HepG2 (cell line): ENCODE measurements around the gene DNAL4. TPM values are rescaled to one million over a fixed set of nuclear protein-coding genes. Genes with fewer than 3 reads are reported as not detected.

Experiments
- ATAC-seq: fragments of 200-7000 bp; cut with Tn5 transposase; 3 replicates; pipeline ENCODE4 v1.9.1; 2020; ENCODE audit warnings: mild to moderate bottlenecking, moderate library complexity
- BruUV-seq: library from RNA; stranded (reverse); fragments of 400-500 nt; replicated peaks from 2 replicates; lab custom pipeline; 2021; lab: Mats Ljungman, UMichigan
- CTCF ChIA-PET: fragments of 300-600 bp; formaldehyde crosslinking; extraction: SDS; loops from one replicate; lab custom pipeline; 2021; ENCODE audit warnings: low total read pairs, inconsistent platforms, low intra/inter-chr PET ratio; lab: Yijun Ruan, JAX
- POLR2A ChIA-PET: fragments of 350-600 bp; sonication (Branson Sonifier 250); formaldehyde crosslinking; loops from one replicate; lab custom pipeline; 2020; ENCODE audit warnings: antibody characterized with exemption, inconsistent platforms; lab: Yijun Ruan, JAX
- DNase-seq: peaks from one replicate; pipeline ENCODE4 v3.0.0-alpha.2; 2015; ENCODE audit warnings: low spot score
- FAIRE-seq: peaks from 3 replicates; lab custom pipeline; 2011; peaks lifted over from hg19 to GRCh38; lab: Jason Lieb, UNC
- H2AFZ ChIP-seq: one replicate; pipeline ENCODE4 v1.6.1; 2011; ENCODE audit warnings: low read length, inconsistent platforms
- H3K27ac ChIP-seq: fragments of 300-600 bp; 3 replicates; pipeline ENCODE4 v1.8.0; 2011; ENCODE audit warnings: mixed run types, mild to moderate bottlenecking, mixed read lengths, low read length, inconsistent platforms; ENCODE audit not compliant: insufficient read depth; ENCODE audit errors: extremely low read length
- H3K27me3 ChIP-seq, 2 experiments: fragments of 200-600 bp in 1 of 2; 2 replicates in 1 of 2; 3 replicates in 1 of 2; pipeline versions ENCODE4 v1.6.0 to v1.8.0; 2011; ENCODE audit warnings: low read length in 2 of 2, mild to moderate bottlenecking in 2 of 2, moderate library complexity in 2 of 2, inconsistent platforms in 1 of 2; ENCODE audit not compliant: insufficient read depth in 2 of 2, control insufficient read depth in 1 of 2
- H3K36me3 ChIP-seq, 2 experiments: fragments of 200-600 bp in 1 of 2; replicated peaks in 1 of 2; 2 replicates in 1 of 2; 3 replicates in 1 of 2; pipeline versions ENCODE4 v1.5.1 to v1.8.0; 2011; ENCODE audit warnings: low read length in 2 of 2, inconsistent platforms in 1 of 2; ENCODE audit not compliant: insufficient read depth in 2 of 2, control insufficient read depth in 1 of 2
- H3K4me1 ChIP-seq: 2 replicates; pipeline ENCODE4 v1.5.1; 2012; ENCODE audit warnings: low read length, inconsistent platforms; ENCODE audit not compliant: insufficient read depth
- H3K4me2 ChIP-seq: 2 replicates; pipeline ENCODE4 v1.6.0; 2011; ENCODE audit warnings: low read depth, low read length, inconsistent platforms
- H3K4me3 ChIP-seq, 3 experiments: fragments of 200-600 bp in 1 of 3; sonication (generic), shearing (Covaris generic) in 1 of 3; replicated peaks in 1 of 3; 2 replicates each; pipeline ENCODE4 v1.5.1; 2011 to 2016; ENCODE audit warnings: low read length in 3 of 3, inconsistent platforms in 2 of 3, low read depth in 2 of 3, mild to moderate bottlenecking in 2 of 3, control low read depth in 1 of 3, mixed read lengths in 1 of 3; ENCODE audit not compliant: insufficient read depth in 1 of 3
- H3K79me2 ChIP-seq: one replicate; pipeline ENCODE4 v1.6.1; 2011; ENCODE audit warnings: low read length, inconsistent platforms; ENCODE audit not compliant: insufficient read depth
- H3K9ac ChIP-seq: 2 replicates; pipeline ENCODE4 v1.6.0; 2011; ENCODE audit warnings: mild to moderate bottlenecking, low read depth, low read length, inconsistent platforms; ENCODE audit not compliant: insufficient read depth
- H3K9me3 ChIP-seq: 2 replicates; pipeline ENCODE4 v1.5.1; 2012; ENCODE audit warnings: mild to moderate bottlenecking, low read length
- H4K20me1 ChIP-seq: 2 replicates; pipeline ENCODE4 v1.6.0; 2011; ENCODE audit warnings: inconsistent platforms, mild to moderate bottlenecking, low read length, moderate library complexity; ENCODE audit not compliant: insufficient read depth
- ADNP ChIP-seq: sonication (generic); formaldehyde crosslinking; IDR thresholded peaks from 2 replicates; pipeline ENCODE4 v1.4.0; 2020; ENCODE audit warnings: missing genetic modification reagents
- BCLAF1 ChIP-seq: fragments of 450-650 bp; IDR thresholded peaks from 2 replicates; pipeline ENCODE4 v1.6.1; 2017; ENCODE audit warnings: mild to moderate bottlenecking
- GMEB2 ChIP-seq: IDR thresholded peaks from 2 replicates; pipeline ENCODE4 v1.6.1; 2016; ENCODE audit warnings: missing biosample characterization, missing genetic modification reagents, low read depth
- KLF6 ChIP-seq: IDR thresholded peaks from 2 replicates; pipeline ENCODE4 v1.8.0; 2016; ENCODE audit warnings: missing biosample characterization, missing genetic modification reagents
- POLR2A ChIP-seq, 2 experiments: IDR thresholded peaks; 2 replicates each; pipeline ENCODE4 v1.6.1; 2011; ENCODE audit warnings: low read depth in 2 of 2, low read length in 2 of 2, mild to moderate bottlenecking in 1 of 2, moderate library complexity in 1 of 2; ENCODE audit not compliant: insufficient read depth in 1 of 2
- POLR2AphosphoS2 ChIP-seq: IDR thresholded peaks from 2 replicates; pipeline ENCODE4 v1.6.1; 2011; ENCODE audit warnings: low read depth, low read length, improper control_type of control experiment
- ZBTB37 ChIP-seq: sonication (generic); formaldehyde crosslinking; IDR thresholded peaks from 2 replicates; pipeline ENCODE4 v1.4.0; 2020; ENCODE audit warnings: mild to moderate bottlenecking, missing genetic modification reagents
- ZBTB49 ChIP-seq: sonication (generic); formaldehyde crosslinking; IDR thresholded peaks from 2 replicates; pipeline ENCODE4 v1.4.0; 2020; ENCODE audit warnings: missing genetic modification reagents, borderline replicate concordance
- ZNF263 ChIP-seq: sonication (generic); formaldehyde crosslinking; IDR thresholded peaks from 2 replicates; pipeline ENCODE4 v1.4.0; 2020; ENCODE audit warnings: missing genetic modification reagents
- ZNF276 ChIP-seq: sonication (generic); formaldehyde crosslinking; IDR thresholded peaks from 2 replicates; pipeline ENCODE4 v1.4.0; 2020; ENCODE audit warnings: mild to moderate bottlenecking, low read depth, missing genetic modification reagents
- ZNF3 ChIP-seq: IDR thresholded peaks from 2 replicates; pipeline ENCODE4 v1.7.0; 2017; ENCODE audit warnings: inconsistent platforms
- ZNF431 ChIP-seq: sonication (generic); formaldehyde crosslinking; IDR thresholded peaks from 2 replicates; pipeline ENCODE4 v1.9.0; 2022; ENCODE audit warnings: missing genetic modification reagents, low read depth, mild to moderate bottlenecking, borderline replicate concordance
- WGBS: methylation state at CpG from one replicate; pipeline ENCODE4 v1.1.6; 2017; ENCODE audit warnings: low lambda C conversion rate; 5-methylcytosine and 5-hydroxymethylcytosine counted together
- in situ Hi-C: cut with HindIII; loops from 2 replicates; pipeline ENCODE4 v1.10.0; 2017; ENCODE audit warnings: low pct_unique_long_range_greater_than_20kb; ENCODE audit not compliant: extremely low pct_ligation_motif_present
- intact Hi-C: fragments of 100-400 bp; cut with micrococcal nuclease; formaldehyde crosslinking; loops from one replicate; pipeline ENCODE4 v1.10.0; 2022; ENCODE audit not compliant: unreplicated experiment
- polyA plus RNA-seq, 8 experiments: library from polyadenylated mRNA; depleted of rRNA in 3 of 8; stranded (reverse) in 7 of 8; unstranded in 1 of 8; fragments of >200 nt; fragmentation: Illumina TruSeq in 4 of 8; extraction: Trizol in 4 of 8; gene quantifications; 2 replicates each; pipeline versions ENCODE4 v1.2.1 to v1.2.3, GENCODE V29; 2011 to 2016; ENCODE audit warnings: low read depth in 4 of 8, missing spikeins in 1 of 8, mixed read lengths in 1 of 8; ENCODE audit not compliant: insufficient read depth in 1 of 8
- total RNA-seq, 5 experiments: library from RNA; depleted of rRNA; stranded (reverse); fragments of >200 nt; fragmentation: Illumina TruSeq; extraction: Trizol; gene quantifications; 2 replicates each; pipeline ENCODE4 v1.2.3, GENCODE V29; 2016; ENCODE audit warnings: low read depth in 1 of 5

Gene DNAL4
- total and polyA plus RNA-seq, 2 of the 13 experiments (the other 11 are each of a cell fraction or from before 2014, with no cell fraction given) = 8.0 to 10.7 TPM

GRCh38 chr22:38760477-38761201, 33.3 kb downstream of the DNAL4 start (continued):
- no peak for TF ChIP-seq GMEB2 (CRISPR knock-in tag)
- TF ChIP-seq, all 625 proteins: peak for 5

GRCh38 chr22:38759005-38759404, 34.9 kb downstream of the DNAL4 start:
- intact Hi-C loops = no loop called here
- Histone ChIP-seq H4K20me1 (no peaks in the 10 kb centered on the region), H3K9ac (no peak overlapping the region), H3K4me3 (no peak overlapping the region), H3K4me1 (peaks cover 74% of the 10 kb centered on the region), H2AFZ (no peak overlapping the region), H3K79me2 (peaks cover 2% of the 10 kb centered on the region), H3K36me3 (no peaks in the 10 kb centered on the region), H3K4me2 (no peak overlapping the region), H3K27ac (no peak overlapping the region), H3K9me3 (no peaks in the 10 kb centered on the region), H3K27me3 (peaks cover 0 to 6% of the 10 kb centered on the region in 2 experiments; a peak in 2 of 5 replicates)
- DNase-seq (no peak), ATAC-seq (no peak), FAIRE-seq (no peak)
- ChIA-PET CTCF (no interaction called here), POLR2A (interaction anchor here (0.9 to 1.3 kb wide), 2 partner anchors 9 to 12 kb away, joined by 3 to 4 read pairs; no protein-coding TSS in a partner anchor)
- no TSS peak for BruUV-seq
- WGBS = 82% methylated on average over 7 of the region's 7 CpGs
- in situ Hi-C loops = no loop called here
- TF ChIP-seq ZNF431 (no peak), ZBTB37 (CRISPR knock-in tag) (no peak), POLR2AphosphoS2 (no peak), ZNF276 (CRISPR knock-in tag) (no peak), ADNP (no peak), ZNF3 (peak; percentile 87), BCLAF1 (no peak), ZBTB49 (no peak), POLR2A (IDR thresholded peaks at IDR 0.05; ENCODE audit: insufficient read depth in 1 of 2, low read depth in 2 of 2, low read length in 2 of 2) (0 out of 4 replicates have a peak, but pooled peaks of 1 of the 2 experiments have one; percentile 12), ZNF263 (no peak), KLF6 (no peak)
